SK-N-SH treated with all-trans-retinoic acid at 6 μM for 48 hours (cell line): Measurements from ENCODE around the gene PRDX6.
"Not testable (repeated sequence)": the region's sequence is repeated elsewhere in the genome, so short reads cannot be mapped to it uniquely, and the experiment has no call there.

ENCODE experiments used
- ATAC-seq: fragments of 200-7000 bp; cut with Tn5 transposase; 3 replicates; pipeline ENCODE4 v1.9.1; 2020; ENCODE audit warnings: mild to moderate bottlenecking, moderate library complexity
- ARNTL ChIP-seq: fragments of 450-650 bp; formaldehyde crosslinking; IDR thresholded peaks from 2 replicates; pipeline ENCODE4 v1.5.0; 2020; ENCODE audit warnings: low read depth, mild to moderate bottlenecking, moderate library complexity, borderline replicate concordance
- BACH2 ChIP-seq: fragments of 250-450 bp; sonication (Bioruptor Pico); IDR thresholded peaks from 2 replicates; pipeline ENCODE4 v1.9.0; 2021; ENCODE audit warnings: mild to moderate bottlenecking, borderline replicate concordance
- CREB5 ChIP-seq: fragments of 250-450 bp; sonication (Bioruptor Pico); IDR thresholded peaks from 2 replicates; pipeline ENCODE4 v1.5.1; 2020; ENCODE audit warnings: low read depth, mild to moderate bottlenecking, moderate library complexity
- CSDC2 ChIP-seq: fragments of 250-450 bp; sonication (Bioruptor Pico); IDR thresholded peaks from 2 replicates; pipeline ENCODE4 v1.5.0; 2020; ENCODE audit warnings: mild to moderate bottlenecking, moderate library complexity
- ESRRG ChIP-seq: fragments of 250-450 bp; sonication (Bioruptor Pico); IDR thresholded peaks from 2 replicates; pipeline ENCODE4 v1.6.1; 2021; ENCODE audit warnings: mild to moderate bottlenecking
- GLIS3 ChIP-seq: fragments of 250-450 bp; sonication (Bioruptor Pico); IDR thresholded peaks from 2 replicates; pipeline ENCODE4 v1.5.0; 2020; ENCODE audit warnings: mild to moderate bottlenecking, moderate library complexity
- ISL1 ChIP-seq: fragments of 250-450 bp; sonication (Bioruptor Pico); IDR thresholded peaks from 2 replicates; pipeline ENCODE4 v2.1.2; 2022; ENCODE audit warnings: mild to moderate bottlenecking, moderate library complexity
- OSR1 ChIP-seq: fragments of 250-450 bp; sonication (Bioruptor Pico); IDR thresholded peaks from 2 replicates; pipeline ENCODE4 v1.8.0; 2022; ENCODE audit warnings: moderate library complexity, mild to moderate bottlenecking, inconsistent platforms
- PPARA ChIP-seq: fragments of 250-450 bp; sonication (Bioruptor Pico); IDR thresholded peaks from 2 replicates; pipeline ENCODE4 v1.5.0; 2020; ENCODE audit warnings: mild to moderate bottlenecking, borderline replicate concordance
- RARB ChIP-seq: fragments of 250-450 bp; sonication (Bioruptor Pico); IDR thresholded peaks from 2 replicates; pipeline ENCODE4 v1.8.0; 2021; ENCODE audit warnings: mild to moderate bottlenecking, moderate library complexity
- SNAI2 ChIP-seq: fragments of 250-450 bp; sonication (Bioruptor Pico); IDR thresholded peaks from 2 replicates; pipeline ENCODE4 v1.5.0; 2020; ENCODE audit warnings: mild to moderate bottlenecking, moderate library complexity
- TCF4 ChIP-seq: fragments of 250-450 bp; sonication (Bioruptor Pico); IDR thresholded peaks from 2 replicates; pipeline ENCODE4 v1.8.0; 2021; ENCODE audit warnings: mild to moderate bottlenecking, moderate library complexity, borderline replicate concordance
- TOX ChIP-seq: fragments of 250-450 bp; sonication (Bioruptor Pico); IDR thresholded peaks from 2 replicates; pipeline ENCODE4 v1.8.0; 2021; ENCODE audit warnings: mild to moderate bottlenecking, moderate library complexity, borderline replicate concordance
- ZC3H10 ChIP-seq: fragments of 250-450 bp; sonication (Bioruptor Pico); IDR thresholded peaks from 2 replicates; pipeline ENCODE4 v1.5.1; 2021; ENCODE audit warnings: mild to moderate bottlenecking, moderate library complexity
- ZFP3 ChIP-seq: fragments of 250-450 bp; sonication (Bioruptor Pico); IDR thresholded peaks from 2 replicates; pipeline ENCODE4 v1.5.0; 2020; ENCODE audit warnings: mild to moderate bottlenecking, moderate library complexity
- ZFP30 ChIP-seq: fragments of 450-650 bp; formaldehyde crosslinking; IDR thresholded peaks from 2 replicates; pipeline ENCODE4 v1.5.0; 2022; ENCODE audit warnings: mild to moderate bottlenecking, moderate library complexity
- ZNF565 ChIP-seq: fragments of 450-650 bp; formaldehyde crosslinking; conservative IDR thresholded peaks from 2 replicates; pipeline ENCODE4 v1.5.0; 2020; ENCODE audit warnings: low read depth, mild to moderate bottlenecking, moderate library complexity
- ZNF70 ChIP-seq: fragments of 450-650 bp; formaldehyde crosslinking; IDR thresholded peaks from 2 replicates; pipeline ENCODE4 v1.5.0; 2020; ENCODE audit warnings: mild to moderate bottlenecking, moderate library complexity
- ZNF8 ChIP-seq: fragments of 450-650 bp; formaldehyde crosslinking; IDR thresholded peaks from 2 replicates; pipeline ENCODE4 v1.5.0; 2020; ENCODE audit warnings: mild to moderate bottlenecking, moderate library complexity
- TF ChIP-seq, protein P1 (sequence below): fragments of 250-450 bp; sonication (Bioruptor Pico); IDR thresholded peaks from 2 replicates; pipeline ENCODE4 v1.8.0; 2020; ENCODE audit warnings: mild to moderate bottlenecking, moderate library complexity, borderline replicate concordance
- TF ChIP-seq, protein P2 (sequence below): fragments of 250-450 bp; sonication (Bioruptor Pico); IDR thresholded peaks from 2 replicates; pipeline ENCODE4 v1.5.0; 2020; ENCODE audit warnings: mild to moderate bottlenecking, moderate library complexity
- TF ChIP-seq, protein P3 (sequence below): fragments of 250-450 bp; sonication (Bioruptor Pico); IDR thresholded peaks from 2 replicates; pipeline ENCODE4 v1.5.1; 2021; ENCODE audit warnings: mild to moderate bottlenecking, moderate library complexity
- TF ChIP-seq, protein P4 (sequence below): fragments of 250-450 bp; sonication (Bioruptor Pico); IDR thresholded peaks from 2 replicates; pipeline ENCODE4 v1.8.0; 2021; ENCODE audit warnings: low read depth, mild to moderate bottlenecking, moderate library complexity, borderline replicate concordance

PRDX6 gene

DNA sequence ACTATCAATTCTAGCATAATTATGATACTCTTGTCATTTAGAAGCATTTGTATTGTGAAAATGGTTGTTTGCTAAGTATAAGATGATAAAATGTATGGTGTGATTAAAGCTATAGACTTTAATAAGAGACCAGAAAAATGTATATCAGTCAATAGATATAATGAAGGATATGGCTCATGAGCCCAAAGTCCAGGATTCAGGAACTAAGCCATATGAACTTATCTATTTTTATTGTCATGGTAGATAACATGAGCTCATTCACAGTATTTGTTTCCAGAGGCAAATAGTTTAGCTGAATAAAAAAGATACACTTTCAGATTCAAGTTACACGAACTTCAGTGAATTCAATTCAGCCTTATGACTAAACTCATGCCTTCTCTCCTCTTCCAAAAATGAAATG is 32.7 kb downstream of the PRDX6 start:
- TF ChIP-seq ZNF8 (CRISPR knock-in tag), result no peak
- TF ChIP-seq, protein P1, sequence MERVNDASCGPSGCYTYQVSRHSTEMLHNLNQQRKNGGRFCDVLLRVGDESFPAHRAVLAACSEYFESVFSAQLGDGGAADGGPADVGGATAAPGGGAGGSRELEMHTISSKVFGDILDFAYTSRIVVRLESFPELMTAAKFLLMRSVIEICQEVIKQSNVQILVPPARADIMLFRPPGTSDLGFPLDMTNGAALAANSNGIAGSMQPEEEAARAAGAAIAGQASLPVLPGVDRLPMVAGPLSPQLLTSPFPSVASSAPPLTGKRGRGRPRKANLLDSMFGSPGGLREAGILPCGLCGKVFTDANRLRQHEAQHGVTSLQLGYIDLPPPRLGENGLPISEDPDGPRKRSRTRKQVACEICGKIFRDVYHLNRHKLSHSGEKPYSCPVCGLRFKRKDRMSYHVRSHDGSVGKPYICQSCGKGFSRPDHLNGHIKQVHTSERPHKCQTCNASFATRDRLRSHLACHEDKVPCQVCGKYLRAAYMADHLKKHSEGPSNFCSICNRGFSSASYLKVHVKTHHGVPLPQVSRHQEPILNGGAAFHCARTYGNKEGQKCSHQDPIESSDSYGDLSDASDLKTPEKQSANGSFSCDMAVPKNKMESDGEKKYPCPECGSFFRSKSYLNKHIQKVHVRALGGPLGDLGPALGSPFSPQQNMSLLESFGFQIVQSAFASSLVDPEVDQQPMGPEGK (CRISPR knock-in tag), result no peak
- no peak for TF ChIP-seq RARB (CRISPR knock-in tag)
- TF ChIP-seq OSR1 (CRISPR knock-in tag), result no peak
- TF ChIP-seq TOX (CRISPR knock-in tag), result no peak
- no peak for TF ChIP-seq ZNF70
- TF ChIP-seq ZC3H10 (CRISPR knock-in tag), result no peak
- TF ChIP-seq GLIS3 (CRISPR knock-in tag), result no peak
- ATAC-seq, result no peak

DNA sequence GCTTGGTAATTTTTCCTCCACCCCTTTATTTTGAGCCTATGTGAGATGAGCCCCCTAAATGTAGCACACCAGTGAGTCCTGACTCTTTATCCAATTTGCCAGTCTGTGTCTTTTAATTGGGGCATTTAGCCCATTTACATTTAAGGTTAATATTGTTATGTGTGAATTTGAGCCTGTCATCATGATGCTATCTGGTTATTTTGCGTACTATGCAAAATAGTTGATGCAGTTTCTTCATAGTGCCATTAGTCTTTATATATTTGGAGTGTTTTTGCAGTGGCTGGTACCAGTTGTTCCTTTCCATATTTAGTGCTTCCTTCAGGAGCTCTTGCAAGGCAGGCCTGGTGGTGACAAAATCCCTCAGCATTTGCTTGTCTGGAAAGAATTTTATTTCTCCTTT is 37.4 kb downstream of the PRDX6 start:
- ATAC-seq, result not testable (repeated sequence)

DNA sequence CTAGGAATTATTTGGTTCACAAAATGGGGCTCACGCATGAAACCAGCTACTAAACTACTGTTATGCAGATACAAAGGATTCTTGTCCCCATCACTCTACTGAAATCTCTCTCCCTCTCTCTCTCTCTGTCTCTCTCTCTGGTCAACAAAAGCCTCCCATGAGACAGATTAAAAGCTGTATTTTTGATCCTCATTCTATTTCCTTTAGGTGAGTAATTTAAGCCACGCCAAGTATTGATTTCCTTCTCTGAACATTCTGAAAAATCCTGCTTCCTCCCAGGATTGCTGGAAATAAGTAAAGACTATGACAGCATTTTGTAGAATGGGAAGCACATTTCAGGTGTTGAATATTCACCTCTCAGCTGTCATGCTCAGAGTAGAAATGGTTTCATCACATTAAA is 43.7 kb downstream of the PRDX6 start:
- TF ChIP-seq ZC3H10 (CRISPR knock-in tag), result no peak
- TF ChIP-seq, protein P2, sequence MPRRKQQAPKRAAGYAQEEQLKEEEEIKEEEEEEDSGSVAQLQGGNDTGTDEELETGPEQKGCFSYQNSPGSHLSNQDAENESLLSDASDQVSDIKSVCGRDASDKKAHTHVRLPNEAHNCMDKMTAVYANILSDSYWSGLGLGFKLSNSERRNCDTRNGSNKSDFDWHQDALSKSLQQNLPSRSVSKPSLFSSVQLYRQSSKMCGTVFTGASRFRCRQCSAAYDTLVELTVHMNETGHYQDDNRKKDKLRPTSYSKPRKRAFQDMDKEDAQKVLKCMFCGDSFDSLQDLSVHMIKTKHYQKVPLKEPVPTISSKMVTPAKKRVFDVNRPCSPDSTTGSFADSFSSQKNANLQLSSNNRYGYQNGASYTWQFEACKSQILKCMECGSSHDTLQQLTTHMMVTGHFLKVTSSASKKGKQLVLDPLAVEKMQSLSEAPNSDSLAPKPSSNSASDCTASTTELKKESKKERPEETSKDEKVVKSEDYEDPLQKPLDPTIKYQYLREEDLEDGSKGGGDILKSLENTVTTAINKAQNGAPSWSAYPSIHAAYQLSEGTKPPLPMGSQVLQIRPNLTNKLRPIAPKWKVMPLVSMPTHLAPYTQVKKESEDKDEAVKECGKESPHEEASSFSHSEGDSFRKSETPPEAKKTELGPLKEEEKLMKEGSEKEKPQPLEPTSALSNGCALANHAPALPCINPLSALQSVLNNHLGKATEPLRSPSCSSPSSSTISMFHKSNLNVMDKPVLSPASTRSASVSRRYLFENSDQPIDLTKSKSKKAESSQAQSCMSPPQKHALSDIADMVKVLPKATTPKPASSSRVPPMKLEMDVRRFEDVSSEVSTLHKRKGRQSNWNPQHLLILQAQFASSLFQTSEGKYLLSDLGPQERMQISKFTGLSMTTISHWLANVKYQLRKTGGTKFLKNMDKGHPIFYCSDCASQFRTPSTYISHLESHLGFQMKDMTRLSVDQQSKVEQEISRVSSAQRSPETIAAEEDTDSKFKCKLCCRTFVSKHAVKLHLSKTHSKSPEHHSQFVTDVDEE, result no peak
- no peak for TF ChIP-seq ARNTL (CRISPR knock-in tag)
- TF ChIP-seq ZNF8 (CRISPR knock-in tag), result no peak
- no peak for TF ChIP-seq GLIS3 (CRISPR knock-in tag)
- no peak for TF ChIP-seq PPARA
- no peak for TF ChIP-seq CREB5
- no peak for TF ChIP-seq SNAI2 (CRISPR knock-in tag)
- TF ChIP-seq RARB (CRISPR knock-in tag), result no peak
- ATAC-seq, result no peak

DNA sequence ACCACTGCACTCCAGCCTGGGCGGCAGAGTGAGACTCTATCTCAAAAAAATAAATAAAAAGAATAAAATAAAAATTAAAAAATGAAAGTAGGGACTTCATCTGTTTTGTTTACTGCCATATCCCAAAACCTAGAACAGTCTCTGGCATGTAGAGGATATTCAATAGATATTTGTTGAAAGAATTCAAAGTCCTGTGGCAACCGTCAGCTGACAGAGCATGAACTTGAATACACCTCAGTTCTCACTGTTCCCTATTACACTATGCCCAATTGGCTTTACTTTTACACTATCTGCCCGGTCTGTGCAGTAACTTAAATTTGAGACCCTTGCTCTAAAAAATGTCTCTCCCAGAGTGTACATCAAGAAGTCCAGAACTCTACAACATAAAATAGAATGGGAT is 46.2 kb downstream of the PRDX6 start:
- ATAC-seq, result no peak
- TF ChIP-seq TOX (CRISPR knock-in tag), result no peak
- TF ChIP-seq ISL1 (CRISPR knock-in tag), result no peak
- no peak for TF ChIP-seq SNAI2 (CRISPR knock-in tag)

DNA sequence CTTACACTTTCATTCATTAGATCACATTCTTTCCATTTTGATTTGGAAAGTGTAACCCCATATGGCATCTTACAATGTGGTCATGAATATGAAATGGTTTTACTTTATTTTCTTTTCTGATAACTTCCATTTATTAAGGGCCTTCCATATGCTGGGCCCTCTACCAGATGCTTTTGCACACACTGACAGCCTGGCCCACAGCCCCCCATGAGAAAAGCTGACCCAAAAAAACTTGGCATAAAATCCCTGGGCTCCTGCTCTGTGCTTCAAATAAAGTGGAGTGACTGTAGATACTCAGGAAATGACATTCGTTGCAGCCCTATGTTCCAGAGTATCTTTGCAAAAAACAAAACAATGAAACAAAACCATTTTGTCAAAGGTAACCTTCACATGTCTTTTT is 48.8 kb downstream of the PRDX6 start:
- no peak for TF ChIP-seq OSR1 (CRISPR knock-in tag)
- no peak for TF ChIP-seq ZFP30 (CRISPR knock-in tag)
- no peak for TF ChIP-seq TCF4
- TF ChIP-seq TOX (CRISPR knock-in tag), result no peak
- TF ChIP-seq, protein P3, sequence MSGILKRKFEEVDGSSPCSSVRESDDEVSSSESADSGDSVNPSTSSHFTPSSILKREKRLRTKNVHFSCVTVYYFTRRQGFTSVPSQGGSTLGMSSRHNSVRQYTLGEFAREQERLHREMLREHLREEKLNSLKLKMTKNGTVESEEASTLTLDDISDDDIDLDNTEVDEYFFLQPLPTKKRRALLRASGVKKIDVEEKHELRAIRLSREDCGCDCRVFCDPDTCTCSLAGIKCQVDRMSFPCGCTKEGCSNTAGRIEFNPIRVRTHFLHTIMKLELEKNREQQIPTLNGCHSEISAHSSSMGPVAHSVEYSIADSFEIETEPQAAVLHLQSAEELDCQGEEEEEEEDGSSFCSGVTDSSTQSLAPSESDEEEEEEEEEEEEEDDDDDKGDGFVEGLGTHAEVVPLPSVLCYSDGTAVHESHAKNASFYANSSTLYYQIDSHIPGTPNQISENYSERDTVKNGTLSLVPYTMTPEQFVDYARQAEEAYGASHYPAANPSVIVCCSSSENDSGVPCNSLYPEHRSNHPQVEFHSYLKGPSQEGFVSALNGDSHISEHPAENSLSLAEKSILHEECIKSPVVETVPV (CRISPR knock-in tag), result no peak
- TF ChIP-seq PPARA, result no peak
- TF ChIP-seq CREB5, result no peak
- no peak for TF ChIP-seq ZNF8 (CRISPR knock-in tag)
- no peak for TF ChIP-seq ESRRG (CRISPR knock-in tag)
- TF ChIP-seq ZC3H10 (CRISPR knock-in tag), result no peak
- no peak for TF ChIP-seq GLIS3 (CRISPR knock-in tag)
- no peak for TF ChIP-seq BACH2
- TF ChIP-seq ARNTL (CRISPR knock-in tag), result no peak
- TF ChIP-seq CSDC2 (CRISPR knock-in tag), result no peak
- TF ChIP-seq ZNF565 (CRISPR knock-in tag), result no peak
- TF ChIP-seq, protein P4, sequence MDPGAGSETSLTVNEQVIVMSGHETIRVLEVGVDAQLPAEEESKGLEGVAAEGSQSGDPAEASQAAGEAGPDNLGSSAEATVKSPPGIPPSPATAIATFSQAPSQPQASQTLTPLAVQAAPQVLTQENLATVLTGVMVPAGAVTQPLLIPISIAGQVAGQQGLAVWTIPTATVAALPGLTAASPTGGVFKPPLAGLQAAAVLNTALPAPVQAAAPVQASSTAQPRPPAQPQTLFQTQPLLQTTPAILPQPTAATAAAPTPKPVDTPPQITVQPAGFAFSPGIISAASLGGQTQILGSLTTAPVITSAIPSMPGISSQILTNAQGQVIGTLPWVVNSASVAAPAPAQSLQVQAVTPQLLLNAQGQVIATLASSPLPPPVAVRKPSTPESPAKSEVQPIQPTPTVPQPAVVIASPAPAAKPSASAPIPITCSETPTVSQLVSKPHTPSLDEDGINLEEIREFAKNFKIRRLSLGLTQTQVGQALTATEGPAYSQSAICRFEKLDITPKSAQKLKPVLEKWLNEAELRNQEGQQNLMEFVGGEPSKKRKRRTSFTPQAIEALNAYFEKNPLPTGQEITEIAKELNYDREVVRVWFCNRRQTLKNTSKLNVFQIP (CRISPR knock-in tag), result no peak
- TF ChIP-seq SNAI2 (CRISPR knock-in tag), result no peak
- TF ChIP-seq ZFP3 (CRISPR knock-in tag), result no peak
- no peak for ATAC-seq
